GM23338 (cell line): ENCODE data around the gene GATA1. TPM values are rescaled to one million over a fixed set of nuclear protein-coding genes. Genes with fewer than 3 reads are reported as not detected.

Experiments
- ATAC-seq: fragments of 200-7000 bp; cut with Tn5 transposase; 3 replicates; pipeline ENCODE4 v1.9.1; 2020
- DNase-seq: peaks from one replicate; pipeline ENCODE4 v3.0.0-alpha.2; 2015; ENCODE audit warnings: low spot score
- H2AFZ ChIP-seq: fragments of 200-600 bp; sonication (generic); 2 replicates; pipeline ENCODE4 v1.8.0; 2016; ENCODE audit warnings: antibody characterized with exemption, mild to moderate bottlenecking, moderate library complexity
- H3F3A ChIP-seq: fragments of 200-600 bp; sonication (generic); replicated peaks from 2 replicates; pipeline ENCODE4 v1.8.0; 2017; ENCODE audit warnings: antibody characterized with exemption, mixed run types, low read depth
- H3K27ac ChIP-seq: fragments of 200-600 bp; sonication (generic); 2 replicates; pipeline ENCODE4 v1.6.1; 2016; ENCODE audit warnings: low read depth
- H3K27me3 ChIP-seq: fragments of 200-600 bp; sonication (generic); 2 replicates; pipeline ENCODE4 v1.8.0; 2016; ENCODE audit warnings: mild to moderate bottlenecking, mixed run types, moderate library complexity; ENCODE audit not compliant: insufficient read depth
- H3K36me3 ChIP-seq: fragments of 200-600 bp; sonication (generic); 2 replicates; pipeline ENCODE4 v1.8.0; 2016; ENCODE audit warnings: mild to moderate bottlenecking; ENCODE audit not compliant: insufficient read depth
- H3K4me1 ChIP-seq: fragments of 200-600 bp; sonication (generic); 2 replicates; pipeline ENCODE4 v1.8.0; 2016; ENCODE audit warnings: mild to moderate bottlenecking, moderate library complexity; ENCODE audit not compliant: insufficient read depth
- H3K4me2 ChIP-seq: fragments of 200-600 bp; sonication (generic); 2 replicates; pipeline ENCODE4 v1.7.1; 2017; ENCODE audit warnings: mixed run types
- H3K4me3 ChIP-seq: fragments of 200-600 bp; sonication (generic); 2 replicates; pipeline ENCODE4 v1.6.1; 2016; ENCODE audit warnings: mixed run types
- H3K79me2 ChIP-seq: fragments of 200-600 bp; sonication (generic); replicated peaks from 2 replicates; pipeline ENCODE4 v1.8.0; 2017; ENCODE audit warnings: mild to moderate bottlenecking; ENCODE audit not compliant: insufficient read depth
- H3K9me2 ChIP-seq: fragments of 200-600 bp; sonication (generic); 2 replicates; pipeline ENCODE4 v1.8.0; 2017; ENCODE audit not compliant: insufficient read depth
- H4K20me1 ChIP-seq: fragments of 200-600 bp; sonication (generic); replicated peaks from 2 replicates; pipeline ENCODE4 v1.8.0; 2017; ENCODE audit warnings: mild to moderate bottlenecking; ENCODE audit not compliant: insufficient read depth
- H3K27ac Mint-ChIP-seq: 2 replicates; pipeline ENCODE4 v1.8.0; 2020; ENCODE audit warnings: inconsistent platforms, mild to moderate bottlenecking, moderate library complexity, mixed read lengths
- H3K27me3 Mint-ChIP-seq: 3 replicates; pipeline ENCODE4 v1.8.0; 2022; ENCODE audit warnings: low read depth, mild to moderate bottlenecking, moderate library complexity, mixed read lengths, inconsistent platforms; ENCODE audit not compliant: insufficient read depth, poor library complexity
- H3K36me3 Mint-ChIP-seq: 3 replicates; pipeline ENCODE4 v1.8.0; 2021; ENCODE audit warnings: low read depth, mild to moderate bottlenecking, inconsistent platforms, moderate library complexity, mixed read lengths
- H3K4me1 Mint-ChIP-seq: 3 replicates; pipeline ENCODE4 v1.8.0; 2020; ENCODE audit warnings: mild to moderate bottlenecking, inconsistent platforms, mixed read lengths
- H3K4me3 Mint-ChIP-seq: 3 replicates; pipeline ENCODE4 v1.8.0; 2021; ENCODE audit warnings: moderate library complexity, mild to moderate bottlenecking, inconsistent platforms, mixed read lengths
- H3K9me3 Mint-ChIP-seq: 3 replicates; pipeline ENCODE4 v1.8.0; 2020; ENCODE audit warnings: moderate library complexity, mild to moderate bottlenecking, inconsistent platforms, mixed read lengths
- CREB1 ChIP-seq: fragments of 250-450 bp; sonication (Bioruptor Pico); IDR thresholded peaks from 2 replicates; pipeline ENCODE4 v1.5.0; 2020; ENCODE audit warnings: low read depth, mild to moderate bottlenecking, moderate library complexity
- ETS1 ChIP-seq: IDR thresholded peaks from 2 replicates; pipeline ENCODE4 v1.6.1; 2016; ENCODE audit warnings: antibody characterized with exemption
- EZH2 ChIP-seq: fragments of 200-600 bp; sonication (generic); IDR thresholded peaks from one replicate; pipeline ENCODE4 v1.8.0; 2017; ENCODE audit warnings: antibody characterized with exemption, mild to moderate bottlenecking, low read depth; ENCODE audit not compliant: unreplicated experiment
- EZH2phosphoT487 ChIP-seq: fragments of 200-600 bp; sonication (generic); IDR thresholded peaks from one replicate; pipeline ENCODE4 v1.8.1; 2018; ENCODE audit warnings: antibody characterized with exemption; ENCODE audit not compliant: unreplicated experiment
- NANOG ChIP-seq: IDR thresholded peaks from 2 replicates; pipeline ENCODE4 v1.6.1; 2016; ENCODE audit warnings: antibody characterized with exemption, borderline replicate concordance
- POLR2AphosphoS5 ChIP-seq: IDR thresholded peaks from 2 replicates; pipeline ENCODE4 v1.6.1; 2016; ENCODE audit warnings: antibody characterized with exemption, low read depth
- REST ChIP-seq: IDR thresholded peaks from one replicate; pipeline ENCODE4 v1.6.1; 2018; ENCODE audit warnings: antibody characterized with exemption; ENCODE audit not compliant: unreplicated experiment
- ZNF114 ChIP-seq: fragments of 250-450 bp; sonication (Bioruptor Pico); IDR thresholded peaks from 2 replicates; pipeline ENCODE4 v1.5.0; 2020; ENCODE audit warnings: mild to moderate bottlenecking, moderate library complexity
- ZNF331 ChIP-seq: fragments of 250-450 bp; sonication (Bioruptor Pico); IDR thresholded peaks from 2 replicates; pipeline ENCODE4 v1.5.0; 2020; ENCODE audit warnings: low read depth, mild to moderate bottlenecking, moderate library complexity
- polyA plus RNA-seq: library from polyadenylated mRNA; unstranded; fragments of >200 nt; fragmentation: Nextera tagmentation; extraction: Ambion mirVana; gene quantifications from 2 replicates; pipeline ENCODE4 v1.2.1, GENCODE V29; 2016
- total RNA-seq: library from RNA; depleted of rRNA; stranded (reverse); fragments of >200 nt; shearing (Covaris generic); gene quantifications from 2 replicates; pipeline ENCODE4 v1.2.3, GENCODE V29; 2014
- TF ChIP-seq, protein P1 (sequence below): fragments of 250-450 bp; sonication (Bioruptor Pico); IDR thresholded peaks from 2 replicates; pipeline ENCODE4 v1.5.0; 2020; ENCODE audit warnings: mild to moderate bottlenecking, moderate library complexity
- TF ChIP-seq, protein P2 (sequence below), 2 experiments: fragments of 200-600 bp in 1 of 2; sonication (generic) in 1 of 2; conservative IDR thresholded peaks; 2 replicates each; pipeline versions ENCODE4 v1.5.1 to v1.6.1; 2016 to 2017; ENCODE audit warnings: antibody characterized with exemption in 2 of 2, low read depth in 2 of 2, mild to moderate bottlenecking in 2 of 2, moderate library complexity in 1 of 2

Gene GATA1
- total and polyA plus RNA-seq, 2 experiments from 2014 or later, result not detected

GRCh38 chrX:48782216-48782615 lies 4.2 kb upstream of the GATA1 start:
- no peaks in the 10 kb centered on the region; the same call in 2 of the 3 replicates for H3K9me3 Mint-ChIP-seq
- no peaks in the 10 kb centered on the region for H3K27me3 Mint-ChIP-seq
- no peaks in the 10 kb centered on the region for H3K4me1 ChIP-seq
- no peak overlapping the region for H3K4me3 ChIP-seq
- H3K4me2 ChIP-seq, result no peak overlapping the region
- no peaks in the 10 kb centered on the region for H3K79me2 ChIP-seq
- H3K36me3 ChIP-seq, result no peaks in the 10 kb centered on the region
- ATAC-seq (no peak), DNase-seq (no peak)
- no peak overlapping the region for H3K27ac ChIP-seq
- no peaks in the 10 kb centered on the region for H3K27me3 ChIP-seq
- peaks cover 4% of the 10 kb centered on the region for H3K4me1 Mint-ChIP-seq
- no peaks in the 10 kb centered on the region for H4K20me1 ChIP-seq
- TF ChIP-seq NANOG (no peak), ZNF114 (CRISPR knock-in tag) (no peak), REST (no peak), EZH2phosphoT487 (no peak), POLR2AphosphoS5 (no peak), EZH2 (no peak), ETS1 (no peak), ZNF331 (CRISPR knock-in tag) (no peak), CREB1 (CRISPR knock-in tag) (no peak)
- TF ChIP-seq, protein P1, sequence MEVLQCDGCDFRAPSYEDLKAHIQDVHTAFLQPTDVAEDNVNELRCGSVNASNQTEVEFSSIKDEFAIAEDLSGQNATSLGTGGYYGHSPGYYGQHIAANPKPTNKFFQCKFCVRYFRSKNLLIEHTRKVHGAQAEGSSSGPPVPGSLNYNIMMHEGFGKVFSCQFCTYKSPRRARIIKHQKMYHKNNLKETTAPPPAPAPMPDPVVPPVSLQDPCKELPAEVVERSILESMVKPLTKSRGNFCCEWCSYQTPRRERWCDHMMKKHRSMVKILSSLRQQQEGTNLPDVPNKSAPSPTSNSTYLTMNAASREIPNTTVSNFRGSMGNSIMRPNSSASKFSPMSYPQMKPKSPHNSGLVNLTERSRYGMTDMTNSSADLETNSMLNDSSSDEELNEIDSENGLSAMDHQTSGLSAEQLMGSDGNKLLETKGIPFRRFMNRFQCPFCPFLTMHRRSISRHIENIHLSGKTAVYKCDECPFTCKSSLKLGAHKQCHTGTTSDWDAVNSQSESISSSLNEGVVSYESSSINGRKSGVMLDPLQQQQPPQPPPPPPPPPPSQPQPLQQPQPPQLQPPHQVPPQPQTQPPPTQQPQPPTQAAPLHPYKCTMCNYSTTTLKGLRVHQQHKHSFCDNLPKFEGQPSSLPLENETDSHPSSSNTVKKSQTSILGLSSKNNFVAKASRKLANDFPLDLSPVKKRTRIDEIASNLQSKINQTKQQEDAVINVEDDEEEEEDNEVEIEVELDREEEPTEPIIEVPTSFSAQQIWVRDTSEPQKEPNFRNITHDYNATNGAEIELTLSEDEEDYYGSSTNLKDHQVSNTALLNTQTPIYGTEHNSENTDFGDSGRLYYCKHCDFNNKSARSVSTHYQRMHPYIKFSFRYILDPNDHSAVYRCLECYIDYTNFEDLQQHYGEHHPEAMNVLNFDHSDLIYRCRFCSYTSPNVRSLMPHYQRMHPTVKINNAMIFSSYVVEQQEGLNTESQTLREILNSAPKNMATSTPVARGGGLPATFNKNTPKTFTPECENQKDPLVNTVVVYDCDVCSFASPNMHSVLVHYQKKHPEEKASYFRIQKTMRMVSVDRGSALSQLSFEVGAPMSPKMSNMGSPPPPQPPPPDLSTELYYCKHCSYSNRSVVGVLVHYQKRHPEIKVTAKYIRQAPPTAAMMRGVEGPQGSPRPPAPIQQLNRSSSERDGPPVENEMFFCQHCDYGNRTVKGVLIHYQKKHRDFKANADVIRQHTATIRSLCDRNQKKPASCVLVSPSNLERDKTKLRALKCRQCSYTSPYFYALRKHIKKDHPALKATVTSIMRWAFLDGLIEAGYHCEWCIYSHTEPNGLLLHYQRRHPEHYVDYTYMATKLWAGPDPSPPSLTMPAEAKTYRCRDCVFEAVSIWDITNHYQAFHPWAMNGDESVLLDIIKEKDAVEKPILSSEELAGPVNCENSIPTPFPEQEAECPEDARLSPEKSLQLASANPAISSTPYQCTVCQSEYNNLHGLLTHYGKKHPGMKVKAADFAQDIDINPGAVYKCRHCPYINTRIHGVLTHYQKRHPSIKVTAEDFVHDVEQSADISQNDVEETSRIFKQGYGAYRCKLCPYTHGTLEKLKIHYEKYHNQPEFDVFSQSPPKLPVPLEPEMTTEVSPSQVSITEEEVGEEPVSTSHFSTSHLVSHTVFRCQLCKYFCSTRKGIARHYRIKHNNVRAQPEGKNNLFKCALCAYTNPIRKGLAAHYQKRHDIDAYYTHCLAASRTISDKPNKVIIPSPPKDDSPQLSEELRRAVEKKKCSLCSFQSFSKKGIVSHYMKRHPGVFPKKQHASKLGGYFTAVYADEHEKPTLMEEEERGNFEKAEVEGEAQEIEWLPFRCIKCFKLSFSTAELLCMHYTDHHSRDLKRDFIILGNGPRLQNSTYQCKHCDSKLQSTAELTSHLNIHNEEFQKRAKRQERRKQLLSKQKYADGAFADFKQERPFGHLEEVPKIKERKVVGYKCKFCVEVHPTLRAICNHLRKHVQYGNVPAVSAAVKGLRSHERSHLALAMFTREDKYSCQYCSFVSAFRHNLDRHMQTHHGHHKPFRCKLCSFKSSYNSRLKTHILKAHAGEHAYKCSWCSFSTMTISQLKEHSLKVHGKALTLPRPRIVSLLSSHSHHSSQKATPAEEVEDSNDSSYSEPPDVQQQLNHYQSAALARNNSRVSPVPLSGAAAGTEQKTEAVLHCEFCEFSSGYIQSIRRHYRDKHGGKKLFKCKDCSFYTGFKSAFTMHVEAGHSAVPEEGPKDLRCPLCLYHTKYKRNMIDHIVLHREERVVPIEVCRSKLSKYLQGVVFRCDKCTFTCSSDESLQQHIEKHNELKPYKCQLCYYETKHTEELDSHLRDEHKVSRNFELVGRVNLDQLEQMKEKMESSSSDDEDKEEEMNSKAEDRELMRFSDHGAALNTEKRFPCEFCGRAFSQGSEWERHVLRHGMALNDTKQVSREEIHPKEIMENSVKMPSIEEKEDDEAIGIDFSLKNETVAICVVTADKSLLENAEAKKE (CRISPR knock-in tag), result no peak
- TF ChIP-seq, protein P2, sequence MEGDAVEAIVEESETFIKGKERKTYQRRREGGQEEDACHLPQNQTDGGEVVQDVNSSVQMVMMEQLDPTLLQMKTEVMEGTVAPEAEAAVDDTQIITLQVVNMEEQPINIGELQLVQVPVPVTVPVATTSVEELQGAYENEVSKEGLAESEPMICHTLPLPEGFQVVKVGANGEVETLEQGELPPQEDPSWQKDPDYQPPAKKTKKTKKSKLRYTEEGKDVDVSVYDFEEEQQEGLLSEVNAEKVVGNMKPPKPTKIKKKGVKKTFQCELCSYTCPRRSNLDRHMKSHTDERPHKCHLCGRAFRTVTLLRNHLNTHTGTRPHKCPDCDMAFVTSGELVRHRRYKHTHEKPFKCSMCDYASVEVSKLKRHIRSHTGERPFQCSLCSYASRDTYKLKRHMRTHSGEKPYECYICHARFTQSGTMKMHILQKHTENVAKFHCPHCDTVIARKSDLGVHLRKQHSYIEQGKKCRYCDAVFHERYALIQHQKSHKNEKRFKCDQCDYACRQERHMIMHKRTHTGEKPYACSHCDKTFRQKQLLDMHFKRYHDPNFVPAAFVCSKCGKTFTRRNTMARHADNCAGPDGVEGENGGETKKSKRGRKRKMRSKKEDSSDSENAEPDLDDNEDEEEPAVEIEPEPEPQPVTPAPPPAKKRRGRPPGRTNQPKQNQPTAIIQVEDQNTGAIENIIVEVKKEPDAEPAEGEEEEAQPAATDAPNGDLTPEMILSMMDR (conservative IDR thresholded peaks at IDR 0.05; ENCODE audit: low read depth in 2 of 2), result no peak
- no peak overlapping the region for H2AFZ ChIP-seq
- H3K4me3 Mint-ChIP-seq, result no peak overlapping the region
- no peaks in the 10 kb centered on the region for H3F3A ChIP-seq
- H3K9me2 ChIP-seq, result no peaks in the 10 kb centered on the region
- no peak overlapping the region for H3K27ac Mint-ChIP-seq
- H3K36me3 Mint-ChIP-seq, result no peaks in the 10 kb centered on the region; the same call in 2 of the 3 replicates
